Esophagus muscularis mucosa (tissue), 4 donors: ENCODE results near the gene SSTR5. TPM values are rescaled to one million over a fixed set of nuclear protein-coding genes. Genes with fewer than 3 reads are reported as not detected.

Experiments
- DNase-seq: peaks from one replicate; pipeline ENCODE4 v3.0.0-alpha.2; 2017; ENCODE audit errors: extremely low spot score
- H3K27ac ChIP-seq, 4 donors: fragments of 200-600 bp; sonication (generic); replicated peaks in 1 of 4; 1 replicate in 3 of 4; 2 replicates in 1 of 4; pipeline ENCODE4 v1.5.1; 2016 to 2019; ENCODE audit warnings: mild to moderate bottlenecking in 1 of 4
- H3K27me3 ChIP-seq, 4 donors: fragments of 200-600 bp; sonication (generic); one replicate each; pipeline versions ENCODE4 v1.5.1 to v1.6.0; 2016 to 2019
- H3K36me3 ChIP-seq, 4 donors: fragments of 200-600 bp; sonication (generic); one replicate each; pipeline ENCODE4 v1.5.1; 2016 to 2019
- H3K4me1 ChIP-seq, 4 donors: fragments of 200-600 bp; sonication (generic); one replicate each; pipeline ENCODE4 v1.5.1; 2016 to 2019
- H3K4me3 ChIP-seq, 4 donors: fragments of 200-600 bp; sonication (generic); 1 replicate in 2 of 4; 2 replicates in 2 of 4; pipeline ENCODE4 v1.5.1; 2016 to 2019; ENCODE audit warnings: mild to moderate bottlenecking in 4 of 4, moderate library complexity in 1 of 4
- H3K9me3 ChIP-seq, 4 donors: fragments of 200-600 bp; sonication (generic); 1 replicate in 3 of 4; 2 replicates in 1 of 4; pipeline ENCODE4 v1.5.1; 2016 to 2019
- EP300 ChIP-seq: sonication (generic); formaldehyde crosslinking; IDR thresholded peaks from one replicate; pipeline ENCODE4 v1.6.1; 2017; ENCODE audit warnings: antibody characterized with exemption
- POLR2A ChIP-seq: fragments of 450-650 bp; IDR thresholded peaks from one replicate; pipeline ENCODE4 v1.6.1; 2017; ENCODE audit warnings: antibody characterized with exemption, moderate library complexity, mild to moderate bottlenecking, low read depth
- POLR2AphosphoS5 ChIP-seq, 2 donors: sonication (generic); formaldehyde crosslinking; IDR thresholded peaks; one replicate each; pipeline ENCODE4 v1.6.1; 2017; ENCODE audit warnings: antibody characterized with exemption in 2 of 2
- WGBS: methylation state at CpG from one replicate; pipeline ENCODE4 v1.1.5; 2018; 5-methylcytosine and 5-hydroxymethylcytosine counted together
- intact Hi-C: fragments of 100-400 bp; cut with DNase I; formaldehyde crosslinking; loops from one replicate; pipeline ENCODE4 v1.15.1; 2023
- total RNA-seq, 4 donors: library from RNA; depleted of rRNA; stranded (reverse); fragments of >200 nt; gene quantifications; one replicate each; pipeline versions ENCODE4 v1.1.0 to v1.2.1, GENCODE V29; 2016
- TF ChIP-seq, protein P1 (sequence below), 3 experiments: fragments of 200-600 bp in 2 of 3; fragments of 450-650 bp in 1 of 3; sonication (generic) in 2 of 3; IDR thresholded peaks; one replicate each; pipeline ENCODE4 v1.5.1; 2017 to 2019; ENCODE audit warnings: antibody characterized with exemption in 3 of 3, mild to moderate bottlenecking in 2 of 3, moderate library complexity in 1 of 3

Gene SSTR5
- total RNA-seq, 4 donors from 2014 or later, result not detected

- TF ChIP-seq, protein P1, sequence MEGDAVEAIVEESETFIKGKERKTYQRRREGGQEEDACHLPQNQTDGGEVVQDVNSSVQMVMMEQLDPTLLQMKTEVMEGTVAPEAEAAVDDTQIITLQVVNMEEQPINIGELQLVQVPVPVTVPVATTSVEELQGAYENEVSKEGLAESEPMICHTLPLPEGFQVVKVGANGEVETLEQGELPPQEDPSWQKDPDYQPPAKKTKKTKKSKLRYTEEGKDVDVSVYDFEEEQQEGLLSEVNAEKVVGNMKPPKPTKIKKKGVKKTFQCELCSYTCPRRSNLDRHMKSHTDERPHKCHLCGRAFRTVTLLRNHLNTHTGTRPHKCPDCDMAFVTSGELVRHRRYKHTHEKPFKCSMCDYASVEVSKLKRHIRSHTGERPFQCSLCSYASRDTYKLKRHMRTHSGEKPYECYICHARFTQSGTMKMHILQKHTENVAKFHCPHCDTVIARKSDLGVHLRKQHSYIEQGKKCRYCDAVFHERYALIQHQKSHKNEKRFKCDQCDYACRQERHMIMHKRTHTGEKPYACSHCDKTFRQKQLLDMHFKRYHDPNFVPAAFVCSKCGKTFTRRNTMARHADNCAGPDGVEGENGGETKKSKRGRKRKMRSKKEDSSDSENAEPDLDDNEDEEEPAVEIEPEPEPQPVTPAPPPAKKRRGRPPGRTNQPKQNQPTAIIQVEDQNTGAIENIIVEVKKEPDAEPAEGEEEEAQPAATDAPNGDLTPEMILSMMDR (IDR thresholded peaks at IDR 0.05), result no peak
- TF ChIP-seq EP300 (no peak), POLR2AphosphoS5 (IDR thresholded peaks at IDR 0.05) (no peak), POLR2A (no peak)
- Histone ChIP-seq H3K4me3 (no peak overlapping the region), H3K27ac (no peak overlapping the region), H3K36me3 (no peaks in the 10 kb centered on the region), H3K9me3 (no peaks in the 10 kb centered on the region), H3K27me3 (peaks cover 0 to 6% (median 0%) of the 10 kb centered on the region in 4 donors), H3K4me1 (peaks cover 0 to 10% (median 9%) of the 10 kb centered on the region in 4 donors)
- DNase-seq, result no peak
- WGBS, result 97% methylated on average over 23 of the region's 48 CpGs
- intact Hi-C loops, result no loop called here
These were observed 56.8 kb downstream of the SSTR5 start for GRCh38 chr16:1129106-1129960.

GRCh38 chr16:1130382-1130781 is 57.8 kb downstream of the SSTR5 start:
- Histone ChIP-seq H3K9me3 (no peaks in the 10 kb centered on the region), H3K36me3 (no peaks in the 10 kb centered on the region), H3K27me3 (no peaks in the 10 kb centered on the region), H3K4me1 (peaks cover 0 to 6% (median 5%) of the 10 kb centered on the region in 4 donors), H3K4me3 (no peak overlapping the region), H3K27ac (no peak overlapping the region)
- 90% methylated on average over 2 of the region's 8 CpGs for WGBS
- intact Hi-C loops, result no loop called here
- TF ChIP-seq POLR2AphosphoS5 (IDR thresholded peaks at IDR 0.05) (no peak), POLR2A (no peak), EP300 (no peak)
- TF ChIP-seq, protein P1 (IDR thresholded peaks at IDR 0.05), result no peak
- DNase-seq, result no peak

Other genes with a start within 250 kb of the SSTR5 start
- gene LMF1, start 101.8 kb upstream of the SSTR5 start, total RNA-seq, result 10 to 100 TPM; 14.5 to 32.0 (median 23.8) TPM
- 1 to 10 TPM; 4.1 to 4.6 (median 4.3) TPM for gene SOX8, start 91.0 kb upstream of the SSTR5 start, total RNA-seq
- gene C1QTNF8, start 23.5 kb downstream of the SSTR5 start, total RNA-seq, result not detected
- 100 to 1,000 TPM; 225 to 361 (median 259) TPM for gene CACNA1H, start 80.4 kb downstream of the SSTR5 start, total RNA-seq
- 1 to 10 TPM in 2 of 4 donors, under 1 TPM in 2; 0.39 to 2.9 (median 1.00) TPM for gene TPSG1, start 152.5 kb downstream of the SSTR5 start, total RNA-seq
- gene TPSB2, start 157.4 kb downstream of the SSTR5 start, total RNA-seq, result 100 to 1,000 TPM in 2 of 4 donors, 10 to 100 TPM in 1, 1 to 10 TPM in 1; 7.5 to 304 (median 199) TPM
- gene TPSAB1, start 168.0 kb downstream of the SSTR5 start, total RNA-seq, result 100 to 1,000 TPM in 3 of 4 donors, 10 to 100 TPM in 1; 15.6 to 237 (median 126) TPM
- 1 to 10 TPM; 1.7 to 5.3 (median 2.2) TPM for gene TPSD1, start 183.3 kb downstream of the SSTR5 start, total RNA-seq
- gene UBE2I, start 236.9 kb downstream of the SSTR5 start, total RNA-seq, result 10 to 100 TPM; 42.8 to 70.5 (median 63.9) TPM